Stimulated activated effector memory CD8-positive, alpha-beta T cell treated with anti-CD3 and anti-CD28 coated beads, Interleukin-12 subunit alpha, Interleukin-12 subunit beta, amount 100 ng/mL, for 72 hours (primary cell): ENCODE results near the gene USP22.
A peak's percentile ranks its signal among the peaks of the same experiment; 100 is the strongest.
"Not testable (repeated sequence)": the region's sequence is repeated elsewhere in the genome, so short reads cannot be mapped to it uniquely, and the experiment has no call there.

Experiments used
- ATAC-seq: fragments of 150-1000 bp; cut with Tn5 transposase; 2 replicates; pipeline ENCODE4 v1.10.0; 2021
- DNase-seq, 2 donors: peaks; one replicate each; pipeline ENCODE4 v3.0.0; 2021 to 2022; ENCODE audit warnings: low spot score in 2 of 2
- H3K27ac Mint-ChIP-seq: one replicate; pipeline ENCODE4 v1.8.0; 2022; ENCODE audit warnings: mild to moderate bottlenecking, mixed read lengths
- H3K36me3 Mint-ChIP-seq: one replicate; pipeline ENCODE4 v1.8.0; 2022; ENCODE audit warnings: mild to moderate bottlenecking, mixed read lengths
- H3K4me1 Mint-ChIP-seq: one replicate; pipeline ENCODE4 v1.8.0; 2022; ENCODE audit warnings: mixed read lengths
- H3K4me3 Mint-ChIP-seq: one replicate; pipeline ENCODE4 v1.8.0; 2022; ENCODE audit warnings: mild to moderate bottlenecking, mixed read lengths
- H3K9me3 Mint-ChIP-seq: one replicate; pipeline ENCODE4 v1.8.0; 2022; ENCODE audit warnings: mixed read lengths

The USP22 gene

DNA sequence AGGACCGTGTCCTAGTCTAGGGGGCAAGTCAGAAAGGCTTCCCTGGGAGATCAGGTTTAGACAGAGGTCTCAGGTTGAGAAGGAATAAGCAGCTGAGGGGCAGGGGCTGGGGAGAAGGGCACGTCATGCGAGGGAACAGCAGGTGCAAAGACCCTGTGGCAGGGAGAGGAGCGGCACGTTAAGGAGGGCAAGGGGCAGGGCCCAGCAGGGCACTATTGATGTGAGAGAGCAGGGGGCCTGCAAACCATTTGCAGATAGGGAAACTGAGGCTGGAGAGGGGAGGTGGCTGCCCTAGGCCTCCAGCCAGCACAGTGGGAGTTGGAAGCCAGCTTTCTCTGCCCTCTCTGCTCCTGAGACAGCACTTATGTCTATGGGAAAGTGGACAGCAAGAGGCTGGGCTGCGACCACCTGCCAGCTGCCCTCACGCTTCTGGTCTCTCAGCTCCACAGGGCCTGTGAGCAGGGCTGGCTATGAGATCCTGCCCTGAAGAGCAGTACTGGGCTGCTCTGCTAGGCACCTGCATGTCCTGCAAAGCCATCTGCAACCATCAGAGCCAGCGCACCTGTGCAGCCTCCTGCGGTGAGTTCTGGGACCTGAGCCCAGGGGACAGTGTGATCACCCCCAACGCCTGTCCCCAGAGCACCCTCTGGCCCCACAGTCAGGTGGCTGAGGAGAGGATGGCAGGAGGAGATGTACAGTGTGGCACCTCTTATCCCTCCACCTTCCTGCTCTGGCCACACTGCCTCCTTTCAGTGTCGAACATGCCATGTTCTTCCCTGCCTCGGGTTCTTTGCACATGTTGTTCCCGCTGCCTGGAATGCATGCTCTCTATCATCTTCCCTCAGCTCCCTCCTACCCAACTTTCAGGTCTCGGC, 61.5 kb downstream of the USP22 start:
- no peaks in the 10 kb centered on the region for H3K4me1 Mint-ChIP-seq
- H3K27ac Mint-ChIP-seq, result no peak overlapping the region
- DNase-seq, result no peak
- ATAC-seq, result peak; percentile 26
- H3K9me3 Mint-ChIP-seq, result no peaks in the 10 kb centered on the region
- H3K36me3 Mint-ChIP-seq, result no peaks in the 10 kb centered on the region
- H3K4me3 Mint-ChIP-seq, result no peak overlapping the region

- ATAC-seq (no peak), DNase-seq (no peak)
- Mint-ChIP-seq H3K36me3 (no peaks in the 10 kb centered on the region), H3K4me3 (no peak overlapping the region), H3K4me1 (no peaks in the 10 kb centered on the region), H3K27ac (no peak overlapping the region), H3K9me3 (no peaks in the 10 kb centered on the region)
These were observed 63.1 kb downstream of the USP22 start for GRCh38 chr17:20979792-20980083.

GRCh38 chr17:20979007-20979791, 63.6 kb downstream of the USP22 start:
- not testable (repeated sequence) for H3K27ac Mint-ChIP-seq, H3K9me3 Mint-ChIP-seq, H3K4me1 Mint-ChIP-seq, H3K4me3 Mint-ChIP-seq, ATAC-seq, DNase-seq, H3K36me3 Mint-ChIP-seq

GRCh38 chr17:20977609-20978253, 65.1 kb downstream of the USP22 start:
- not testable (repeated sequence) for H3K9me3 Mint-ChIP-seq, ATAC-seq, H3K36me3 Mint-ChIP-seq, H3K4me1 Mint-ChIP-seq, H3K27ac Mint-ChIP-seq, H3K4me3 Mint-ChIP-seq, DNase-seq

GRCh38 chr17:20975566-20975965, 67.2 kb downstream of the USP22 start:
- Mint-ChIP-seq H3K4me1 (no peaks in the 10 kb centered on the region), H3K27ac (no peak overlapping the region), H3K9me3 (no peaks in the 10 kb centered on the region), H3K4me3 (no peak overlapping the region), H3K36me3 (no peaks in the 10 kb centered on the region)
- DNase-seq (no peak), ATAC-seq (no peak)

GRCh38 chr17:20970329-20970728, 72.5 kb downstream of the USP22 start:
- no peak overlapping the region for H3K27ac Mint-ChIP-seq
- no peaks in the 10 kb centered on the region for H3K4me1 Mint-ChIP-seq
- no peak overlapping the region for H3K4me3 Mint-ChIP-seq
- no peak for ATAC-seq
- no peak for DNase-seq
- no peaks in the 10 kb centered on the region for H3K9me3 Mint-ChIP-seq
- no peaks in the 10 kb centered on the region for H3K36me3 Mint-ChIP-seq

- DNase-seq (no peak), ATAC-seq (no peak)
- Mint-ChIP-seq H3K4me3 (no peak overlapping the region), H3K36me3 (no peaks in the 10 kb centered on the region), H3K9me3 (no peaks in the 10 kb centered on the region), H3K27ac (no peak overlapping the region), H3K4me1 (no peaks in the 10 kb centered on the region)
These were observed 73.7 kb downstream of the USP22 start for GRCh38 chr17:20968913-20969616.

DNA sequence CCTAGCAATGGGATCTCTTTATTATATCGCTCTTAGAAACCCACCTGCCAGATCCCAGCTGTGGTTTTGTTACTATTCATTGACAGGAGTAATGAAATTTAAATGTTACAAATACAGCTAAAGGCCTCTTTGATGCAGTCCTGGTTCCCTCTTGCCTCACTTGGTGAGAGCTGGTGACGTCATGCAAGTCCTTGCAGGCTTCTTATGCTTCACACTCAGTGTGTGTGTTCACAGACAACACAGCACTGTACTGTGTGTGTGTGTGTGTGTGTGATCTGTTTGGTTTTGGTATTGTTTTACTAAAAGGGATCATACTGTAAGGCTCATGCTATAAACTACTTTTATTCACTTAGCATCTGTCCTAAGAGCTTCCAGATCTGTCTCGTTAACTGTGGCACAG, 75.0 kb downstream of the USP22 start:
- H3K36me3 Mint-ChIP-seq, result no peaks in the 10 kb centered on the region
- H3K4me1 Mint-ChIP-seq, result no peaks in the 10 kb centered on the region
- DNase-seq (no peak), ATAC-seq (no peak)
- H3K4me3 Mint-ChIP-seq, result no peak overlapping the region
- H3K27ac Mint-ChIP-seq, result no peak overlapping the region
- H3K9me3 Mint-ChIP-seq, result no peaks in the 10 kb centered on the region

- Mint-ChIP-seq H3K4me1 (no peaks in the 10 kb centered on the region), H3K9me3 (no peaks in the 10 kb centered on the region), H3K4me3 (no peak overlapping the region), H3K36me3 (no peaks in the 10 kb centered on the region), H3K27ac (no peak overlapping the region)
- ATAC-seq (no peak), DNase-seq (no peak)
These were observed 75.9 kb downstream of the USP22 start for GRCh38 chr17:20966870-20967269.

DNA sequence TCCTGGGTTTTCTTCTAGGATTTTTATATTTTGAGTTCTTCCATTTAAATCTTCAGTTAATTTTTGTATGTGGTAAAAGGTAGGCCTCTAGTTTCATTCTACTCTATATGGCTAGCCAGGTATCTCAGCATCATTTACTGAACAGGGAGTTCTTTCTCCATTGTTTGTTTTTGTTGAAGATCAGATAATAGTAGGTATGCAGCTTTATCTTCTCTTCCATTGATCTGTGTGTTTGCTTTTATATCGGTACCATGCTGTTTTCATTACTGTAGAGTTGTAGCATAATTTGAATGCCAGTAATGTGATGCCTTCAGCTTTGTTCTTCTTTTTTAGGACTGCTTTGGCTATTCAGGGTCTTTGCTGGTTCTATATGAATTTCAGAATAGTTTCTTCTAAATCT, 77.3 kb downstream of the USP22 start:
- Mint-ChIP-seq H3K4me3 (no peak overlapping the region), H3K4me1 (no peaks in the 10 kb centered on the region), H3K36me3 (no peaks in the 10 kb centered on the region), H3K27ac (no peak overlapping the region), H3K9me3 (no peaks in the 10 kb centered on the region)
- no peak for DNase-seq
- no peak for ATAC-seq

DNA sequence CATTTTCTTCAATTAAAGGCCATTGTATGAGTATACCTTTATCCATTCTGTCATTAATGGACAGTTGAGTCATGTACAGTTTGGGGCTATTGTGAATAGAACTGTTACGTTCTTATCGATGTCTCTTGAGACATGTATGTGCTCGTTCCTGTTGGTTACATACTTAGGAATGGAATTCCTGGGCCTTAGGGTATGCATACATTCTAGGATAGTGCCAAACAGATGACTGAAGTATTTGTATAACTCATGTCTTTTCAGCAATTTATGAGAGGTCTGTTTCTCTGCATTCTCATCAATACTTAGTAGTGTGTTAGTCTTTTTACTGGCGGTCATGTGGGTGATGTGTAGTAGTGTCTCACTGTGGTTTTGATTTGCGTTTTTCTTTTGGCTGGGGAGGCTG, 81.2 kb downstream of the USP22 start:
- no peak for ATAC-seq
- Mint-ChIP-seq H3K27ac (no peak overlapping the region), H3K36me3 (no peaks in the 10 kb centered on the region), H3K4me1 (no peaks in the 10 kb centered on the region), H3K9me3 (no peaks in the 10 kb centered on the region), H3K4me3 (no peak overlapping the region)
- DNase-seq, result no peak

GRCh38 chr17:20960871-20961270, 81.9 kb downstream of the USP22 start:
- no peaks in the 10 kb centered on the region for H3K9me3 Mint-ChIP-seq
- H3K4me1 Mint-ChIP-seq, result no peaks in the 10 kb centered on the region
- H3K27ac Mint-ChIP-seq, result no peak overlapping the region
- no peak overlapping the region for H3K4me3 Mint-ChIP-seq
- ATAC-seq (no peak), DNase-seq (no peak)
- H3K36me3 Mint-ChIP-seq, result no peaks in the 10 kb centered on the region

DNA sequence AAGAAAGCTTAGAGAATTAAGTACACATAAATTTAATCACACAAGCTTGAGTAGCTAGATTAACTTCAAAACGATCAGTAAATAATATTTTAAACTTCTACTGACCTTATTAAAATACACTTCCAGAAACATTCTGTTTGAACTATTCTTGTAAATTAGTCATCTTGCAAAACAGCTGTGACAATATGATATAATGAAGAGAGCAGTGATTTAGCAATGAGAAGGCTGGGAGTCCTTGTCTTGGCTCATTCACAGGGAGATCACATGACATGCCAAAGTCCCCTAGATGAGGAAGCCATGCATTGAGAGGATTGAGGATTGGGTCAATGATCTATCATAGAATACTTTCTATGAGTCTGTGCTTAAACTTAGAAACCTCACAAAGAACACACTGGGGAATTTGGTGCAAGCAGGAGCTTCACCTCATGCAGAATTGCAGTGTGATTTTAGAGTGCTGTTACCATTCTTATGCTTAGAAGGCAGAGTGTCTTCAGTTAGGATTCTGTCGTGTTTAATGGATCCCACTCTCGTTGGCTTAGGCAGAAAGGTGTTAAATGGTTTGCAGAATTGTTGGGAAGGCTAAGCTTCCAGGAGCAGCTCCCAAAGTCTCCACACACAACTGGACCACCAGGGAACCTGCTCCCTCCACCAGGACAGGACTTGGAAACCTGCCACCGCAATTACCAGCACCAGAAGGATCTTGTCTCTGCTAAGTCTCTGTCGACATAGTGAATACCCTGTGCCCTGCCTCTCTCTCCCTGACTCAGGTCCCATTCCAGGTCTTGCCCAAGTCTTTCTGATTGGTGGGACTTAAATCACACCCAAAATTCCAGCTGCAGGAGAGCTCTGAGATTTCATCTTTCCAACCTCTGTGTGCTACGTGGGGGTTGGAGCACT, 87.1 kb downstream of the USP22 start:
- Mint-ChIP-seq H3K36me3 (no peaks in the 10 kb centered on the region), H3K4me1 (no peaks in the 10 kb centered on the region), H3K9me3 (no peaks in the 10 kb centered on the region), H3K4me3 (no peak overlapping the region), H3K27ac (no peak overlapping the region)
- ATAC-seq (no peak), DNase-seq (no peak)

DNA sequence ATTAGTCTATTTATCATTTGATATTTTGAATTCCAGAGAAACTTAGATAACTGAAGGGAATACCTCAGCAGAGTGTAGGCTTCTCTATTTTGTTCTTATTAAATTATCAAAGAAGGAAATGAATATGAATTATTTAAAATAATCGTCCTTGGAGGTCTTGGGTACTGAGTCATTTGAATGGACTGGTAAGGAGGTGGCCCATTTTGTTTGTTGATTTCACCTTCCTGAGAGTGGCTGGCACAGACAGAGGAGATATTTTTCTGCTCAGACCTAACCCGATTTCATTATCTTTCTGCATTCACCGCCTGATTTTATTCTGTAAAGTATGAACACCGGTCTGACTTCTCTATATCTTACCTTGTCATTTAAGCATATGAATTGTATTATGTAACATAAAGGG, 88.0 kb downstream of the USP22 start:
- Mint-ChIP-seq H3K36me3 (no peaks in the 10 kb centered on the region), H3K9me3 (no peaks in the 10 kb centered on the region), H3K27ac (no peak overlapping the region), H3K4me3 (no peak overlapping the region), H3K4me1 (no peaks in the 10 kb centered on the region)
- ATAC-seq, result no peak
- no peak for DNase-seq
